ENCODE measurements around the gene KCNQ5.

KCNQ5 gene

DNA sequence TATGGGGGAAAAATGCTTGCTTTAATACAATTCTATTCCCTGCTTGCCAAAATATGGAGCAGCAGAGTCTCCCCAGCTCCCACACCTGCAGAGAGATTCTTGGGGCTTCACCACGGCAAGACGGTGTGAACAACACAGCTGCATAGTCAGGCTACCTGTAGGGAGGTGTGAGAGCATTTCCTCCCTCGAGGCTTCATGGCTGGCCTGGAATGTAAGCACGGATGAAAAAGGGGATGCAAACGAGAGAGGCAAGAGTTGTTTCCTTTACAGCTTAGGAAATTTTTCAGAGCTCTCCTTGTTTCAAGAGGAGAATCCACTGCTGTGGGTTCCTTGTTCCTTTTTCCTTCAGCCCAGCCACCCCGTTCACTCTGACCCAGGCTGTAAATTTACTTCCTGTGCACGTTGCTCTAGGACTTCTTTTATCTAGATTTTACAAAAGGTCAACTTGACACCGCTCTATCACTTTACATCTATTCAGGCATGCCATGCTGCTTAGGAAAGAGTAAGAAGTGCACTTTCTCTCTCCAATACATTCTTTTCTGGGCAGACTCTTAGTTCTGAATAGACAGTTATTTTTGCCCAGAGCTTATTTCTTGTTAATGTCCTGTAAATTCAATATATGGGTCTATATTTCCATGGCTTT is 406.4 kb downstream of the KCNQ5 start:
- DNase-seq = no peak

DNA sequence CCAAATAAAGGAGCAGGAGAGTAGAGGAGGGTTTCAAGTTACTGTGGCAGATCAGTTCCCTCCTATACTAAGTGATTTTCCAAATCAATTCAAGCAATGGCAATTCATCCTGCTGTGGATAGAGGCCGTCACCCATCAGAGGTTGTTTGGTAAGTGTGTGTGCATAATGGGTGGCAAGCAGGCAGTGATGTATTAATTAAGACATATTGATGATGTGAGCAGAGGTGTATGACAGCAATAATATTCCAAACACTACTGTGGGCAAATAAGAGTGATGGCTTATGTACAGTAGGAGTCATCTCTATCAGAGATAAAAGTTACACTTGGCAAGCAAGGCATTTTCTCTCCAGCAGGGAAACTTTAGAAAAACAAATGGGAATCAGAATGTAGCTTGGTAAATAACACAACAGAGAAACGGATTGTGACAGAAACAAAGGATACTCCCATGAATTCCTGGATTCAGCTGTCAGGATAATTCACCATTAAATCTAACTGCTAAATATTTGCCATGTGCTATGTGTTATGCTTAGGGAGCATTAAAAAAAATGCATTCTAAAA is 407.1 kb downstream of the KCNQ5 start:
- no peak for DNase-seq

DNA sequence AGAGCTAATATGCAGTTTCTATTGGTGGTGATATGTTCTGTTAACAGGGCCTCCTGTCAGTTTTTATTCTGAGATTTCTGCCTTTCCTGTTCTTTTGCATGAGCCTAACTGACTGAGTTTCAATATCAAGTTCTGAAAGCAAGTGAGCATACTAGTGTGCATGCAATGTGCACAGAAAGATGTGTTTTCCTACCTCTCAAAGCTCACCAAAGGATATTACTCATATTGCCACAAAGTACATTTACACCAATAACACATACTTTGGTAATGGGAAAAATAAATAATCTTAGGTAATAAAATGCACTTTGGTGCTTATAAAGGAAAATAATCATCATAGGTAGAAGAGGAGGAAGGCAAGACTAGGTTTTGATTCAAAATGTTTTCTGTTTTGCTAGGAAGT is 408.4 kb downstream of the KCNQ5 start:
- DNase-seq = no peak

DNA sequence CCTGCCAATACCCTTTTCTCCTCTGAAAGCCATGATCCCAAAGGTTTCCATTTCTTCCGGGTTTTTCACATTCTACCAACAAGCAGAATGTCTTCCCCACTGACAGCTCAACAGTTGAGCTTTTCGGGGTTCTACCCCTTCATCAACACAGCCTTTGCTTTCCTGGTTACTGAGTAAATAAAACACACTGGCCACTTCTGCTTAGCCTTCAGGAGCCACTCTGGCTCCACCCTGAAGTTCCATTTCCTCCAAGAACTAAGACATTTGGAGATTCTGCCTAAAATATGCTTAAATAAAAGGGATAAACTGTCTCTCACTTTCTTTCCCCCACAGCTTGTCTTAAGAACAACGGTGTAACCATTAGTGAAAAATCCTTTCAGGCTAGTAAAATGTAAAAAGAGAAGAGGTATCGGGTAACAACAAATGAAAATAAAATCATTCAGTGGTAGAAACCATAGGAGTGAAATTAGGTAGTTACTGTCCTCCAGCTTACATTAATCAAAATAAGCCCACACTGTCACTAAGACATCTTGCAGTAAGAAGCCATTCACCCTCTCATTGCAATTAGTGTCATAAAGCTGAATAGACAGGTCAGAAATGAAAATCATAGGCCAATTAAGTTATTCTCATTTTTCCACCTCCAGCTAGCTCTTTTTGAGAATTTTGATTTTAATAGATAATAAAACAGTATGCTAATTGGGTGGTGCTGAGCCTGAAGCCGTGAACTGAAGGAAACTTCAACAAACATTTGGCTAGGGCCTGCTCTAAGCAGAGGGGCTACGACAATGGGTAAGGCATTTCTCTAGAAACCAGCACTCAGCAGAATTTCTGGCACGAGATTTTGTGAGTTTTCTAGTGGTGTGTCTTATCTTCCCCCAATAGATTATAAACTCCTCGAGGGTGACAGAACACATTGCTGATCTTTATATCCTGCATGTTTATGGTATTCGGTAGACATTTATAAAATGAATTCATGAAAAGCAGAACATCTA is 409.2 kb downstream of the KCNQ5 start:
- DNase-seq = no peak

DNA sequence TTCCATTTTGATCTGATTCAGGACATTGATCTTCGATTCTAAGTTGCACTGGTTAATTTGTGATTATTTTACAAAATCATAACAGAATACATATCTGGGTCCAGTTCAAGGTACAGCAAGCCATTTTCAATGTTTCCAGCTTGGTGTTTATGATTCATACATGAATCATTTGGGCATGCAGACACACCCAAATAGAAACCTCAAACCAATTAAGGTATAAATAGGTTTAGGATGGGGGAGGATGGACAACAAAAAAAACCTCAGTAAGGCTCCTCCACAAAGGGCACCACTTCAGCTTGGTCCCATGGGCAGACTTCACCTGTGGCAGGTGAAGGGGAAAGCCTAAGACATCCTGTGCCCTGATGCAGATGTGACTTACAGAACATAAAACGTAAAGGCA is 410.7 kb downstream of the KCNQ5 start:
- no peak for DNase-seq

DNA sequence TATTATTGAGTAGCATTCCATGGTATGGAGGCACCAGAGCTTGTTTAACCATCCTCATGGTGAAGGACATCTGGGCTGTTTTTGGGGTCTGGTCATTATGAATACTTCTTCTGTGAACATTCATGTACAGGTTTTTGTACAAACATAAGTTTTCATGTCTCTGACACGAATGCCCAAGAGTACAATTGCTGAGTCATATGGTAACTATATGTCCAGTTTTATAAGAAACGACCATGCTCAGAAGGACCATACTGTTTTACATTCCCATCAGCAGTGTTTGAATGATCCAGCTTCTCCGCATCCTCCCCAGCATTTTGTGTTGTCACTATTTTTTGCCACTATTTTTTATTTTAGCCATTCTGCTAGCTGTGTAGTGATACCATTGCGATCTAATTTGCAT is 414.8 kb downstream of the KCNQ5 start:
- no peak for DNase-seq

DNA sequence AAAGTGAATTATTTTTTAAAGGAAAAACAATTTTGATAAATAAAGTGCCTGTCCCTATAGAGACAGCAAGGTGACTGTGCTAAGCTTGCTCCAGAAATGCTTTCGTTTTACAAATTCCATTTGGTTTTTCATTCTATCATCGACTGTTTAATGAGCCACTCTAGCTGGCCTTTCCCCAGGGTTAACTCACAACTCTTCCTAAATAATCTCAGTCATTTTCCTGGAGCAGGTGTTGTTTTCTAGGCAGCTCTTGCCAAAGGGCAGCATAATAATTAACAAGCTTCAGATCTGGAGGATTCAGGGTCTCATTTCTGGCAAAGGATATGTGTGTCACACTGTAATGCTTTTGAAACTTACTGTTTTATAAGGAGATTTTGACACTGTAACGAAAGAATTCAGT is 419.2 kb downstream of the KCNQ5 start:
- DNase-seq = no peak

DNA sequence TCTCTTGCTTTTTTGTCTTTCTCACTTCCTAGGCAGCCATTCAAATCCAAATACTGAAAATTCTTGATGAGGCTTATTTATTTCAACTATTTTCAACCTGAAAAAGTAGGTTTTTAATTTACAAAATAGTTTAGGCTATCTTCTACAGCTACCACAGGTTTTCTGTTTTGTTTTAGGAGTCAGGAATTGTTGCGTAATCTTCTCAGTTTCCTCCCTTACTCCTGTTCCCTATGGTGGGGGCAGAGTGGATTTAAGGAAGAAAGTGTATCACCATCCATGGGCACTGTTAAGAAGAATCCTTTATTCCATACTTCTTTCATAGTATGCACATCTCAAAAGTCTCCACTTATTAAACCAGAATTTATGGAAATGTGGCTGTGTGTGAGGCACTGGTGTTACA is 421.0 kb downstream of the KCNQ5 start:
- no peak for DNase-seq

DNA sequence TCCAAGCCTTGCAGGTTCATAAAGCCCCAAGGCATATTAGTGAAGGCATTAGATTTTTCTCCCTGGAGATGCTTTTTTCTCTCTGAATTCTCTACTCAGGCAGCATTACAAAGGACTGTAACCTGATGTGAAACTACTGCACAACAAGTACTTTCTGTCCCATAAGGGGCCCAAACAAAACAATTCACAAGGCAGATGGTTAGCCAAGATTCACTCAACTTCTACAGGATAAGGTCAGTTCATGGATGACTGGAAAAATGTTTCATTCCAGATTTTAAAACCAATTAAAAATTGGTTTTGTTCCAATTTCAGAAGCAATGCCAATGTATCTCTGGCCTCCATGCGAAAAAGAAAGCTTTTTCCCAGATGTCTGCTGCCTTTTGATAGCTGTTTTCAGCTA is 421.6 kb downstream of the KCNQ5 start:
- no peak for DNase-seq

DNA sequence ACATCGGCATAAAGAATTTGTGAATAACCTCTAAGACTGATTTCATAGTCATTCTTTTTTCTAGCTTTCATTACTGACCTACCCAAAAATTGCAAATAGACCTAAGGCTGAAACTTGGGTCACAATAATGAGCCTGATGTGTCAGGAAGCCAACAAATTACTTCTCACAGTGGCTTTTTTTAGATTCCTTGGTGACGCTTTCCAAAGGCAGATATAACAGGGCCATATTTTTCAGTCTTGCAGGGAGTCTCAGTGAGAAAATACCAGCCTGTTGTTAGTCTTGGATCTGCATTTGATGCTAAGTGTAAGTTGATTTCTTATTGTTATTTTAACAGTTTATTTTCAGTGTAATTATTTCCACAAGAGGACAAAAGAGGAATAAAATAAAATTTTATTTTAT is 423.7 kb downstream of the KCNQ5 start:
- DNase-seq = no peak

DNA sequence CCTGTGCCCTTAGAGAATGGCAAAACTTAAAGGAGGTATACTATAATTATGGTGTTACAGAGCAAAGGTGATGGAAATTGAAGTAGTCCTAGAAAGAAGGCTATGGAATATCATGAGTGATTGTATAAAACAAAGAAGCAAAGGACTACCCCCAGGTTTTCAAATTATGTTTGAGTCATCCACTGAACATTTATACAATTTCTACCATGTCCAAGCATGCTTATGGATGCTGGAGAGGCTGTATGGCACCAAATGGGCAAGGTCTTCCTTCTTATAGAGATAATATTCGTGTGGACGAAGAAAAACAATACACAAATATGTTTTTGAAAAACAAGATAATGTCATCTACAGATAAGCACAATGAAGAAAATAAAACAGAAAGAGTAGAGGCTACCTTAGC is 425.9 kb downstream of the KCNQ5 start:
- no peak for DNase-seq

DNA sequence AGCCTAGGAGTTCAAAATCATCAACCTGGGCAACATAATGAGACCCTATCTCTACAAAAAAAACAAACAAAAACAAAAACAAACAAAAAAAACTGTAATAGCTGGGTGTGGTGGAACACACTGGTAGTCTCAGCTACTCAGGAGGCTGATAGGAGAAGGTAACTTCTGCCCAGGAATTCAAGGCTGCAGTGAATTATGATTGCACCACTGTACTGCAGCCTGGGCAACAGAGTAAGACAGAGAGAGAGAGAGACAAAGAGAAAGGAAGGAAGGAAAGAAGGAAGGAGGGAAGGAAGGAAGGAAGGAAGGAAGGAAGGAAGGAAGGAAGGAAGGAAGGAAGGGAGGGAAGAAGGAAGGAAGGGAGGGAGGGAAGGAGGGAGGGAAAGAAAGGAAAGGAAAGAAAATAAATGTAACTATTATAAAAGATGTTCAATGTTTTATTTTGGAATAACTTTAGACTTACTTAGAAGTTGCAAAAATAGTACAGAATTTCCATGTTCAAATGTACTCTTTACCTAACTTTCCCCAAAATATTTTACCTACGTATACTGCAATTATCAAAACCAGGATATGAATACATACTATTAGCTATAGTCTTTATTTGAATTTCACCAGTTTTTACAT is 428.2 kb downstream of the KCNQ5 start:
- DNase-seq = no peak

DNA sequence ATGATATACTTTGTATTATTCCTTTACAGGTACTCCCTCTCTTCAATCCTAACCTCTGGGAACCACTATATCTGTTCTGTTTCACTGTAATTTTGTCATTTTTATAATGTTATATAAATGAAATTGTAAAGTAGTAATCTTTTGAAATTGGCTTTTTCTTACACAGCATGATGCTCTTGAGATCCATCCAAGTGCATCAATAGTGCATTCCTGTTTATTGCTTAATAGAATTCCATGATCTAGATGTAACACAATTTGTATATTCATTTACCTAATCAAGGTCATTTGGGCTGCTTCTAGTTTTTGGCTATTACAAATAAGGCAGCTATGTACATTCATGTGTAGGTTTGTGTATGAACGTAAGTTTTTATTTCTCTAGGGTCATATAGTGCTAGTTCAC is 428.8 kb downstream of the KCNQ5 start:
- no peak for DNase-seq

DNA sequence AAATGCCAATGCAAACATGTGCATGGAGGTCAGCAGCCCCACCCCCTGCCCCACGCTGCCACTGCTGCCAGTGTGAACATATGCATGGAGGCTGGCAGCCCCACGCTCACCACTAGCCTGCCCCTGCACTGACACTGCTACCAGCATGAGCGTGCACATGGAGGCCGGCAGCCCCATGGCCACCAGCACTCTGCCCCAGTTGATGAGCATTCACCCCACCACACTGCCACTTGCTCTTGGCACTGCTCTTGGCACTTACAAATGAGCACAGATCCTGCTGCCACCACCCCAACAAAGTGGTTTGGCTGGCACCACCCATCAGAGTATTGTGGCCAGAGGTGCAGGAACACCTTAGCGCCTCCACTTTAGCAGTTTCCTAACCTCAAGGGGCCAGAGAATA is 429.3 kb downstream of the KCNQ5 start:
- DNase-seq = no peak

DNA sequence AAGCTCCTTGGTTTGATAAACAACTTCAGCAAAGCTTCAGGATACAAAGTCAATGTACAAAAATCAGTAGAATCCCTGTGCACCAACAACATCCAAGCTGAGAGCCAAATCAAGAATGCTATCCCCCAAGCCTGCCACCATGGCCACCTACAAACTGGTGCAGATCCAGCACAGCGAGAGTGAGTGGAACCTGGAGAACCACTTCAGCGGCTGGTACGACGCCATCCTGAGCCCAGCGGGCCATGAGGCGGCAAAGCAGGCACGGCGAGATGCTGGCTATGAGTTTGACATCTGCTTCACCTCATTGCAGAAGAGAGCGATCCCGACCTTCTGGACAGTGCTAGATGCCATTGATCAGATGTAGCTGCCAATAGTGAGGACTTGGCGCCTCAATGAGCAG is 433.1 kb downstream of the KCNQ5 start:
- DNase-seq = no peak

DNA sequence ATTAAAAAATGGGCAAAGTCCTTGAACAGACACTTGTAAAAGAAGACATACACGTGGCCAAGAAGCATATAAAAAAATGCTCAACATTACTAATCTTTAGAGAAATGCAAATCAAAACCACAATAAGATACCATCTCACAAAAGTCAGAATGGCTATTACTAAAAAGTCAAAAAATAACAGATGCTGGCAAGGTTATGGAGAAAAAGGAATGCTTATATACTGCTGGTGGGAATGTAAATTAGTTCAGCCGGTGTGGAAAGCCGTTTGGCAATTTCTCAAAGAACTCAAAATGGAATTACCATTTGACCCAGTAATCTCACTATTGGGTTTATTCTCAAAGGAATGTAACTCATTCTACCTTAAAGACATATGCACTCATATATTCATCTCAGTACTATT is 436.9 kb downstream of the KCNQ5 start:
- no peak for DNase-seq

DNA sequence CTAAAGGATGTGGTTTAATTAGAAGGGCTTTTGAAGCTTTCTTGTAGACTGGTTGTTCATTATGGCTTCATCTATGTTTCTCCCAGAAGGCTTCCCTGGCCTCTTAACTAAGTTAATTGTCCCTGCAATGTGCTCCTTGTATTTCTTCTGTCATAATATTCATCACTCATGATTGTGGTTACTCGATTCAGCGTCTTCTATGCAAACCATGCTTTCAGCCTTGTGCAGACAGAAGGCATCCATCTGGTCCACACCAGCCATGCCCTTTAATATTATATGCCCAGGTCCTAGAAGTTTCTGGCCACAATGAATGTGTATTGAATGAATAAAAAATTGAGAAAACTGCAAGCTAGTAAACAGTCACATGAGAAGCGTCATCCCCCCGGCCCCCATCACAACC is 440.3 kb downstream of the KCNQ5 start:
- DNase-seq = no peak

DNA sequence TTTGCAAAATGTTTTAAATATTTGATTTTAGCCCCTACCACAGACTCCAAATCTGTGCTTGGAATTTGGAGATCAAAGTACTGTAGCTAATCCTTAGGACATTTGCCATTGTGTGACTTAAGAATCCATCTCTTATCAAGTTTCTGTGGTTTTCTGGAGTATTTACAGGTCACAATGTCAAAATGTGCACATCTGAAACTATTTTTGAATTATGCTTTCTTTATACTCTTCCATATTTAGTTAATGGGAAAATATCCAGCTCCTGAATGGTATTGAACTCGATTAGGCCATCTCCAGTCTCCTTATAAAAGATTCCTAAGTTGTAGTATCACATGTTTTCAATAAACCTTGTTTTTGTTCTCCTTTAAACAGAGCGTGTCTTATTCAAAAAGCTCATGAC is 441.0 kb downstream of the KCNQ5 start:
- DNase-seq = no peak

DNA sequence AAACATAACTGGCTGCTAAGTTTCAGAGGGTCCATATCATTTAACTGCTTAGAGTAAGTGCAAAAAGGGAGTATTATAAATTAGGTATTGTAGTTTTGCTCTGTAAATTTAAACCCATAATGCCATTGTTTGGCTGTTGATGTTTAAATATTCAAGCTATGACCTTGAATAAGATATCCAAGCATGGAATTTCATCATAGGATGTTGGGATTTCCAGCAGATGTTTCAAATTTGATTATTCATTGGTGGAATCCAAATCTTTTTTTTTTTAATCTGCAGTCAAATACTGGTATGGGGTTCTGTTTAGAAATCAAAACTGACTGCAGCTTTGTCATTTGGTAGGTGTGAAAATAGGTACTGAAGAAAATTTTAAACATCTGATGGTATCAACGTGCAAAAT is 442.4 kb downstream of the KCNQ5 start:
- DNase-seq = no peak

DNA sequence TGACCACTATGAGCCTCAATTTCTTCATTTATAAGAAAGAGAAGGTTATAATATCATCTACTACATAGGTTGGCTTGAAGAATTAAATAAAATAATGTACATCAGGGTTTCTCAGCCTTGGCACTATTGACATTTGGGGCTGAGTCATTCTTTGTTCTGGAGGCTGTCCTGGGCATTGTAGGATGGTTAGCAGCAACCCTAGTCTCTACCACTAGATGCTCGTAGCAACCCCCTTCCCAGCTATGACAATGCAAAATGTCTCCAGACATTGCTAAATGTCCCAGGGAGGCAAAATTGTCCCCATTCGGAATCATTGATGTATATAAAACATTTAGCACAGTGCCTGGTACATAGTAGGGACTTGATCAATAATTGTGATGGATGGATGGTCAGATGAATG is 451.4 kb downstream of the KCNQ5 start:
- DNase-seq = no peak

DNA sequence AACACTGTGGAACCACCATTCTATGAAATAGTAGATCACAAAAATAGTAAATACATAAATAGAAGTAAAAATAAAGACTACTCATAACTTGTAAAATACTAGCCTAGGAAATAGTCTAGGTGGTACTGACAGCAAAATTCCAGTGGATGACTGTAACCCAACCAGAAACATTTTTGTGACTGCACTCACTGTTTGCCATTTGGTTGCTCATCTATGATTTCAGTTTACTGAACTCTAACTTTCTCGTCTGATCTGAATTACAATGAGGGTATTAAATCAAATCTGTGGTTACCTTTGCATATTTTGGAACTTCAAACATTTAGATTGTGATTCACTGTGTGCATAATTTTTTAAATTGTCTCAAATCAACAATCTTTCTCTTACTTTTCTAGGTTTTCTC is 452.3 kb downstream of the KCNQ5 start:
- DNase-seq = no peak

DNA sequence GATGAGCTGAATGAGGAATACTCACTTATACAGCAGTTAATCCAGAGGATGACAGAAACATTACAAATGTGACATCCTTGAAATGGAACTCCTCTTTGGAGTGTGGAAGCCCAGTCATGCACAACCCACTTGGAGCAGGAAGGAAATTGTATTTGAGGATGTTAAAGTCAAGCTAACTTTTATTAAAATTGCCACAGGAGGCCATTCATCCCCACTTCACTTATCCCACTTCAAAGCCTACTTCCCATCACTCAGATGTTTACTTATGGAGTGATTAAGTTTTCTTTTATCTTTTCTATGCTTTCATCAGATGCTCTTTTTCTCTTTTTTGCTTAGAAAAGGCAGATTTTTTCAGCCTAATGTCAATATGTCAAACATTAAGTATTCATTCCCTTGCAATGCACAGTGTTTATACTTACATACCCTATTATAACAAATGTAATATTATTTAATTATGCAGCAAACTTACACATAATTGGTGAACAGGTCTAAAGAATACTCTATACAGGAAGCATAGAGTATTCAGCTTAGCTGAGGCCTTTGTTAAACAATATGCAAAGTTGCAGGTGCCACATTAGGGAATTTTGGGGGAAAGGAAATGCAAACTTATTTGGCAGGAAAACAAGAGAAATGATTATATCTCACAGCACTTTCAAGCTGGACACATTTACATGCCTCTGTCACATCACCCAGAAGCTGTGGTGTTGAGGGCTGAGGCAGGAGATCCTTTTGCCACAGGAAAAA is 454.5 kb downstream of the KCNQ5 start:
- DNase-seq = no peak

DNA sequence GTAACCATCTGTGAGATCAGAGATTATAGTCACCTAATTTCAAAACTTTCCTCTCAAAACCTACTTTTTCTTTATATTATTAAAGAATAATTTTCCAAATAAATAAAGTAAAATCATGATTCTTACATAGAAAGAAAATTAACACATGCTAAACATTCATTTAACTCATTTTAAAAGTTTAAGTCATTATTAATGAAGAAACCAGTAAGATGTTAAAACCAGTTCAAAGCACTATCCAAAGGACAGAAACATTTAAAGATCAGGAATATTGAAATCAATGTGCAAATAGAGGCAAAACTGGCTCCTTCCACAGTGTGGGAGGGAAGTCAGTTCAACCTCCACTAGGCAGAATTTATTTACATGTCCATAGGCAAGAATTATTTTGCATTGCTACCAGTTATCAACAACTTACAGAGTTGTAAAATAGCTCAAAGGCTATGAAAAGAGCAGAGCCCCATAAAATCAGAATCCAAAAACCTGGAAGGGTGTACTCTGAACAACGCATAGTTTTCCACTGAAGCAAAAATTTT is 456.5 kb downstream of the KCNQ5 start:
- DNase-seq = no peak

All from right hindlimb (tissue), 1 donor.